Endothelial cell of umbilical vein (primary cell): ENCODE data around the gene MED14. TPM values are rescaled to one million over a fixed set of nuclear protein-coding genes. Genes with fewer than 3 reads are reported as not detected.

Experiments used
- BruUV-seq: library from RNA; stranded (reverse); fragments of 400-500 nt; replicated peaks from 2 replicates; lab custom pipeline; 2021; lab: Mats Ljungman, UMichigan
- CTCF ChIA-PET: fragments of 300-600, 350-600 bp; sonication (Branson Sonifier 250); formaldehyde crosslinking; loops from one replicate; lab custom pipeline; 2021; ENCODE audit warnings: antibody characterized with exemption, inconsistent platforms; lab: Charles Lee
- POLR2A ChIA-PET: fragments of 300-600, 350-600 bp; sonication (Branson Sonifier 250); formaldehyde crosslinking; loops from one replicate; lab custom pipeline; 2021; ENCODE audit warnings: antibody characterized with exemption, inconsistent platforms; lab: Charles Lee
- DNase-seq: peaks from one replicate; pipeline ENCODE4 v3.0.0-alpha.2; 2011; ENCODE audit warnings: low read depth, low spot score
- FAIRE-seq: peaks from 2 replicates; lab custom pipeline; 2011; peaks lifted over from hg19 to GRCh38; lab: Jason Lieb, UNC
- H2AFZ ChIP-seq: 2 replicates; pipeline ENCODE4 v1.6.0; 2012; ENCODE audit warnings: low read depth, low read length, control low read depth, inconsistent platforms
- H3K27ac ChIP-seq: 2 replicates; pipeline ENCODE4 v1.5.1; 2011; ENCODE audit warnings: low read depth, mild to moderate bottlenecking, control low read depth, low read length, moderate library complexity; ENCODE audit not compliant: insufficient read depth
- H3K27me3 ChIP-seq, 2 experiments: 2 replicates each; pipeline versions ENCODE4 v1.6.0 to v1.6.1; 2011; ENCODE audit warnings: low read length in 2 of 2, mixed read lengths in 1 of 2; ENCODE audit not compliant: control insufficient read depth in 2 of 2, insufficient read depth in 2 of 2
- H3K36me3 ChIP-seq, 2 experiments: 2 replicates in 1 of 2; 3 replicates in 1 of 2; pipeline ENCODE4 v1.5.1; 2011; ENCODE audit warnings: low read length in 2 of 2, mild to moderate bottlenecking in 1 of 2, moderate library complexity in 1 of 2; ENCODE audit not compliant: control insufficient read depth in 2 of 2, insufficient read depth in 2 of 2; ENCODE audit errors: extremely low read depth in 1 of 2
- H3K4me1 ChIP-seq: 3 replicates; pipeline ENCODE4 v1.5.1; 2011; ENCODE audit warnings: mild to moderate bottlenecking, low read length; ENCODE audit not compliant: control insufficient read depth, insufficient read depth; ENCODE audit errors: extremely low read depth
- H3K4me2 ChIP-seq: 2 replicates; pipeline ENCODE4 v1.6.1; 2011; ENCODE audit warnings: low read length, control low read depth, mixed read lengths; ENCODE audit not compliant: insufficient read depth
- H3K4me3 ChIP-seq, 3 experiments: fragments of 200-600 bp in 1 of 3; sonication (generic), shearing (Covaris generic) in 1 of 3; replicated peaks in 1 of 3; 2 replicates each; pipeline ENCODE4 v1.5.1; 2011 to 2016; ENCODE audit warnings: control low read depth in 3 of 3, low read length in 3 of 3, mild to moderate bottlenecking in 2 of 3, inconsistent platforms in 1 of 3, low read depth in 1 of 3, moderate library complexity in 1 of 3; ENCODE audit not compliant: insufficient read depth in 1 of 3
- H3K79me2 ChIP-seq: 2 replicates; pipeline ENCODE4 v1.6.0; 2012; ENCODE audit warnings: low read length, inconsistent platforms; ENCODE audit not compliant: control insufficient read depth, insufficient read depth
- H3K9ac ChIP-seq: replicated peaks from 2 replicates; pipeline ENCODE3; 2011; ENCODE audit warnings: low read length, control low read depth; ENCODE audit not compliant: insufficient read depth; ENCODE audit errors: extremely low read depth
- H3K9me1 ChIP-seq: replicated peaks from 3 replicates; pipeline ENCODE4 v1.6.0; 2011; ENCODE audit warnings: mild to moderate bottlenecking, low read length; ENCODE audit not compliant: control insufficient read depth, insufficient read depth; ENCODE audit errors: extremely low read depth
- H3K9me3 ChIP-seq: replicated peaks from 2 replicates; pipeline ENCODE4 v1.5.1; 2012; ENCODE audit warnings: low read length, inconsistent platforms; ENCODE audit not compliant: control insufficient read depth, insufficient read depth
- H4K20me1 ChIP-seq: replicated peaks from 2 replicates; pipeline ENCODE3; 2011; ENCODE audit warnings: mild to moderate bottlenecking, low read length; ENCODE audit not compliant: control insufficient read depth, insufficient read depth; ENCODE audit errors: extremely low read depth
- EZH2 ChIP-seq: IDR thresholded peaks from 2 replicates; pipeline ENCODE4 v1.6.1; 2012; ENCODE audit warnings: borderline replicate concordance, low read depth, mild to moderate bottlenecking, moderate library complexity, low read length, inconsistent platforms; ENCODE audit not compliant: severe bottlenecking
- FOS ChIP-seq: IDR thresholded peaks from 2 replicates; pipeline ENCODE4 v1.6.1; 2011; ENCODE audit warnings: mild to moderate bottlenecking, low read length, moderate library complexity, borderline replicate concordance; ENCODE audit not compliant: insufficient read depth
- GATA2 ChIP-seq: IDR thresholded peaks from 2 replicates; pipeline ENCODE4 v1.7.0; 2011; ENCODE audit warnings: low read depth, mild to moderate bottlenecking, moderate library complexity, mixed read lengths, low read length; ENCODE audit not compliant: insufficient read length, insufficient read depth
- JUN ChIP-seq: IDR thresholded peaks from 2 replicates; pipeline ENCODE4 v1.6.1; 2011; ENCODE audit warnings: borderline replicate concordance, low read depth; ENCODE audit not compliant: insufficient read length, insufficient read depth
- MAX ChIP-seq: IDR thresholded peaks from 2 replicates; pipeline ENCODE4 v1.6.1; 2011; ENCODE audit not compliant: insufficient read depth, insufficient read length
- MYC ChIP-seq: IDR thresholded peaks from one replicate; pipeline ENCODE4 v1.6.1; 2011; ENCODE audit warnings: mild to moderate bottlenecking, low read depth, low read length
- POLR2A ChIP-seq: IDR thresholded peaks from 2 replicates; pipeline ENCODE4 v1.6.1; 2012; ENCODE audit warnings: low read depth, mild to moderate bottlenecking, control low read depth, low read length
- POLR2AphosphoS5 ChIP-seq: IDR thresholded peaks from 2 replicates; pipeline ENCODE4 v1.6.1; 2012; ENCODE audit warnings: low read depth, mild to moderate bottlenecking, control low read depth, low read length, moderate library complexity; ENCODE audit not compliant: insufficient read depth
- dilution Hi-C: fragments of 300-500 bp; cut with MboI; formaldehyde crosslinking; loops from one replicate; pipeline ENCODE4 v1.15.0; 2019; ENCODE audit warnings: low sequenced_read_pairs; ENCODE audit not compliant: extremely low pct_ligation_motif_present
- intact Hi-C: fragments of 100-400 bp; cut with micrococcal nuclease; formaldehyde crosslinking; loops from one replicate; pipeline ENCODE4 v1.10.0; 2022
- polyA plus RNA-seq, 4 experiments: library from polyadenylated mRNA; depleted of rRNA in 3 of 4; stranded (reverse) in 3 of 4; unstranded in 1 of 4; fragments of >200 nt; gene quantifications; 2 replicates each; pipeline versions ENCODE4 v1.2.1 to v1.2.3, GENCODE V29; 2011 to 2012; ENCODE audit warnings: missing spikeins in 1 of 4
- total RNA-seq: library from RNA; stranded (reverse); gene quantifications from 2 replicates; pipeline ENCODE4 v1.2.3, GENCODE V29; 2021
- TF ChIP-seq, protein P1 (sequence below), 2 donors: IDR thresholded peaks; 1 replicate in 1 of 2; 2 replicates in 1 of 2; pipeline ENCODE4 v1.5.1; 2011; ENCODE audit warnings: low read length in 2 of 2, mild to moderate bottlenecking in 2 of 2, moderate library complexity in 2 of 2, control low read depth in 1 of 2, inconsistent platforms in 1 of 2, low read depth in 1 of 2; ENCODE audit not compliant: insufficient read depth in 1 of 2; ENCODE audit errors: extremely low read depth in 1 of 2

MED14 gene
- total and polyA plus RNA-seq, 2 donors (not counting 3 experiments of a cell fraction or from before 2014, with no cell fraction given) = 25.6 to 55.8 TPM

DNA sequence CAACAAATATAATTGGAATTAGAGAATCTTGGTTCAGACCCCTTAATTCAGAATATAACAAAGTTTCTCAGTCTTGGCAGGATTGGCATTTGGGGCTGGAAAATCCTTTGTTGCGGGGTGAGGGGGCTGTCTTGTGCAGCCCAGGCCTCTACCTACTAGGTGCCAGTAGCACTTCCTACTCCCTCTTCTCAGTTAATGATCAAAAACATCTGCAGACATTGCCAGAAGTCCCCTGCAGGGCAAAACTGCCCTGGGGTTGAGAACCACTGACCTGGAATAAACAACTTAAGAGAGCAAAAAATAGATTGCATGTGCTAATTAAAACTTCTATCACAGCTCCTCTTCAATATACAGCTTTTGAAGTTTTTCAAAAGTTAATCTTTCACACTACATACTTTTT, 51.2 kb downstream of the MED14 start:
- no TSS peak for BruUV-seq
- ChIA-PET POLR2A (no interaction called here), CTCF (no interaction called here)
- TF ChIP-seq GATA2 = no peak
- Histone ChIP-seq H4K20me1 (no peaks in the 10 kb centered on the region), H3K9me1 (no peaks in the 10 kb centered on the region), H3K4me2 (no peak overlapping the region), H2AFZ (no peak overlapping the region), H3K27ac (no peak overlapping the region), H3K4me1 (no peaks in the 10 kb centered on the region), H3K9me3 (no peaks in the 10 kb centered on the region), H3K9ac (no peak overlapping the region), H3K79me2 (no peaks in the 10 kb centered on the region), H3K36me3 (peaks cover 0 to 3% of the 10 kb centered on the region in 2 experiments), H3K4me3 (no peak overlapping the region), H3K27me3 (no peaks in the 10 kb centered on the region)
- intact Hi-C loops = no loop called here
- DNase-seq = no peak
- no peak for FAIRE-seq
- dilution Hi-C loops = no loop called here

DNA sequence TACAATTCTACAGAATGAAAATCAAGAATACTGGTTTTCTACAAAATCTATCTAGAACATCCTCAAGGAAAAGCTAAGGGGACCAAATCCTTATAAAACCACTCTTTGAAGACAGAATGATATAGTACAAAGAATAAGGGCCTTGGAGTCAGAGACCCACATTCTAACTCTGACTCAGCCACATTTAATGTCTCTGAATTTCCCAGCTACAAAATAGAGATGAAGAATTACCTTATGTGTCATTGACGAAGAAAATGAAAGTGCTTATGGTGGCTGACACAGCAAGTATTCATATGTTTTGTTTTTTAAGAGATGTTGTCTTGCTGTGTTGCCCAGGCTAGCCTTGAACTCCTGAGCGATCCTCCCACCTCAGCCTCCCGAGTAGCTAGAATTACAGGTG, 52.1 kb downstream of the MED14 start:
- ChIA-PET CTCF (interaction anchor here (0.6 to 0.9 kb wide), 3 partner anchors 25 to 139 kb away, joined by 3 read pairs; no protein-coding TSS in a partner anchor), POLR2A (no interaction called here)
- no peak for TF ChIP-seq JUN
- no peak for TF ChIP-seq POLR2A
- no peak for TF ChIP-seq POLR2AphosphoS5
- TF ChIP-seq MAX = no peak
- no peak for TF ChIP-seq EZH2
- TF ChIP-seq GATA2 = no peak
- TF ChIP-seq, protein P1, sequence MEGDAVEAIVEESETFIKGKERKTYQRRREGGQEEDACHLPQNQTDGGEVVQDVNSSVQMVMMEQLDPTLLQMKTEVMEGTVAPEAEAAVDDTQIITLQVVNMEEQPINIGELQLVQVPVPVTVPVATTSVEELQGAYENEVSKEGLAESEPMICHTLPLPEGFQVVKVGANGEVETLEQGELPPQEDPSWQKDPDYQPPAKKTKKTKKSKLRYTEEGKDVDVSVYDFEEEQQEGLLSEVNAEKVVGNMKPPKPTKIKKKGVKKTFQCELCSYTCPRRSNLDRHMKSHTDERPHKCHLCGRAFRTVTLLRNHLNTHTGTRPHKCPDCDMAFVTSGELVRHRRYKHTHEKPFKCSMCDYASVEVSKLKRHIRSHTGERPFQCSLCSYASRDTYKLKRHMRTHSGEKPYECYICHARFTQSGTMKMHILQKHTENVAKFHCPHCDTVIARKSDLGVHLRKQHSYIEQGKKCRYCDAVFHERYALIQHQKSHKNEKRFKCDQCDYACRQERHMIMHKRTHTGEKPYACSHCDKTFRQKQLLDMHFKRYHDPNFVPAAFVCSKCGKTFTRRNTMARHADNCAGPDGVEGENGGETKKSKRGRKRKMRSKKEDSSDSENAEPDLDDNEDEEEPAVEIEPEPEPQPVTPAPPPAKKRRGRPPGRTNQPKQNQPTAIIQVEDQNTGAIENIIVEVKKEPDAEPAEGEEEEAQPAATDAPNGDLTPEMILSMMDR (IDR thresholded peaks at IDR 0.05; ENCODE audit: extremely low read depth in 1 of 2, insufficient read depth in 1 of 2, low read depth in 1 of 2, low read length in 2 of 2) = no peak
- no peak for TF ChIP-seq MYC
- TF ChIP-seq FOS = no peak
- no peak overlapping the region for H3K4me2 ChIP-seq
- dilution Hi-C loops = no loop called here
- no peak overlapping the region for H2AFZ ChIP-seq
- no peak overlapping the region for H3K9ac ChIP-seq
- no peak overlapping the region for H3K27ac ChIP-seq
- DNase-seq (no peak), FAIRE-seq (peak; percentile 69)
- peaks cover 0 to 3% of the 10 kb centered on the region in 2 experiments for H3K36me3 ChIP-seq
- no peaks in the 10 kb centered on the region for H3K9me3 ChIP-seq
- intact Hi-C loops = no loop called here
- no peaks in the 10 kb centered on the region for H3K4me1 ChIP-seq
- no peaks in the 10 kb centered on the region for H3K79me2 ChIP-seq
- no TSS peak for BruUV-seq
- H3K27me3 ChIP-seq = no peaks in the 10 kb centered on the region
- no peak overlapping the region for H3K4me3 ChIP-seq
- no peaks in the 10 kb centered on the region for H3K9me1 ChIP-seq
- no peaks in the 10 kb centered on the region for H4K20me1 ChIP-seq
